Gastrocnemius medialis (tissue), 4 donors: Measurements from ENCODE around the gene EFNA5.

Experiments used
- POLR2A ChIP-seq, 2 donors: fragments of 450-650 bp; IDR thresholded peaks; one replicate each; pipeline ENCODE4 v1.6.1; 2017; ENCODE audit warnings: antibody characterized with exemption in 2 of 2, mild to moderate bottlenecking in 2 of 2, moderate library complexity in 2 of 2
- TF ChIP-seq, protein P1 (sequence below), 5 experiments: fragments of 450-650 bp in 3 of 5; fragments of 200-600 bp in 2 of 5; sonication (generic) in 2 of 5; IDR thresholded peaks in 4 of 5; conservative IDR thresholded peaks in 1 of 5; 1 replicate in 4 of 5; 2 replicates in 1 of 5; pipeline ENCODE4 v1.5.1; 2016 to 2019; ENCODE audit warnings: antibody characterized with exemption in 5 of 5, mild to moderate bottlenecking in 3 of 5, moderate library complexity in 3 of 5

DNA sequence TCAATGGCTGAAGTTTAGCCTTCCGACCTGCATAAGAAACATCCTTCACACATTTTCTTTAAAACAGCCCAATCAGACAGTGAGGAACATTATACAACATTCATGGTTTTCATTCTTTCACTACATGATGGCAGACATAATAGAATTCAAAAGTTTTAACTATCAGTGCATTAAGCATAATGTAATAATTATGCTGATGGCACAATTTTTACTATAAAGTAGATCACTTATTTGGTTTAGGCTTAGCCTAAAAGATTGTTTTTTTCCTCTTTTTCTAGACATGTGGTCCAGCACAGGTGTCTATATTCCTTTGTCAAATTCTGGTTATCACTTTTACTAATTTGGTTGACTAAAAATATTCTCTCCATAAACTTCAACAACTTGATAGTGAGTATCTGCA, 46.5 kb downstream of the EFNA5 start:
- TF ChIP-seq, protein P1, sequence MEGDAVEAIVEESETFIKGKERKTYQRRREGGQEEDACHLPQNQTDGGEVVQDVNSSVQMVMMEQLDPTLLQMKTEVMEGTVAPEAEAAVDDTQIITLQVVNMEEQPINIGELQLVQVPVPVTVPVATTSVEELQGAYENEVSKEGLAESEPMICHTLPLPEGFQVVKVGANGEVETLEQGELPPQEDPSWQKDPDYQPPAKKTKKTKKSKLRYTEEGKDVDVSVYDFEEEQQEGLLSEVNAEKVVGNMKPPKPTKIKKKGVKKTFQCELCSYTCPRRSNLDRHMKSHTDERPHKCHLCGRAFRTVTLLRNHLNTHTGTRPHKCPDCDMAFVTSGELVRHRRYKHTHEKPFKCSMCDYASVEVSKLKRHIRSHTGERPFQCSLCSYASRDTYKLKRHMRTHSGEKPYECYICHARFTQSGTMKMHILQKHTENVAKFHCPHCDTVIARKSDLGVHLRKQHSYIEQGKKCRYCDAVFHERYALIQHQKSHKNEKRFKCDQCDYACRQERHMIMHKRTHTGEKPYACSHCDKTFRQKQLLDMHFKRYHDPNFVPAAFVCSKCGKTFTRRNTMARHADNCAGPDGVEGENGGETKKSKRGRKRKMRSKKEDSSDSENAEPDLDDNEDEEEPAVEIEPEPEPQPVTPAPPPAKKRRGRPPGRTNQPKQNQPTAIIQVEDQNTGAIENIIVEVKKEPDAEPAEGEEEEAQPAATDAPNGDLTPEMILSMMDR (IDR thresholded peaks at IDR 0.05 in 4 of 5, conservative IDR thresholded peaks at IDR 0.05 in 1 of 5) = no peak
- TF ChIP-seq POLR2A (IDR thresholded peaks at IDR 0.05) = no peak
